OCI-LY1 (cell line): ENCODE measurements around the gene AIRE.

ENCODE experiments used
- H2AFZ ChIP-seq: fragments of 200-600 bp; sonication (generic), shearing (Covaris generic); 2 replicates; pipeline ENCODE4 v1.6.0; 2014; ENCODE audit warnings: antibody characterized with exemption, mild to moderate bottlenecking, low read length
- H3F3A ChIP-seq: fragments of 200-600 bp; sonication (generic), shearing (Covaris generic); 2 replicates; pipeline ENCODE4 v1.6.0; 2014; ENCODE audit warnings: mild to moderate bottlenecking, antibody characterized with exemption, low read length, moderate library complexity; ENCODE audit not compliant: insufficient read depth
- H3K27ac ChIP-seq: fragments of 200-600 bp; sonication (generic); 2 replicates; pipeline ENCODE4 v1.5.1; 2014; ENCODE audit warnings: low read length, mixed run types, mild to moderate bottlenecking, low read depth; ENCODE audit not compliant: poor library complexity, severe bottlenecking
- H3K27me3 ChIP-seq: fragments of 200-600 bp; sonication (generic); 2 replicates; pipeline ENCODE4 v1.6.0; 2014; ENCODE audit warnings: antibody characterized with exemption, mild to moderate bottlenecking, low read length, moderate library complexity; ENCODE audit not compliant: insufficient read depth
- H3K36me3 ChIP-seq: fragments of 200-600 bp; sonication (generic); 2 replicates; pipeline ENCODE4 v1.6.1; 2014; ENCODE audit warnings: mild to moderate bottlenecking, antibody characterized with exemption, low read length, moderate library complexity, mixed read lengths; ENCODE audit not compliant: insufficient read depth
- H3K4me1 ChIP-seq: fragments of 200-600 bp; sonication (generic); 2 replicates; pipeline ENCODE4 v1.5.1; 2014; ENCODE audit warnings: mild to moderate bottlenecking, low read length, moderate library complexity; ENCODE audit not compliant: insufficient read depth, severe bottlenecking
- H3K4me2 ChIP-seq: fragments of 200-600 bp; sonication (generic), shearing (Covaris generic); 2 replicates; pipeline ENCODE4 v1.6.1; 2014; ENCODE audit warnings: low read length
- H3K4me3 ChIP-seq: fragments of 200-600 bp; sonication (generic); 2 replicates; pipeline ENCODE4 v1.5.1; 2014; ENCODE audit warnings: low read length, low read depth, mild to moderate bottlenecking, mixed read lengths; ENCODE audit not compliant: poor library complexity, severe bottlenecking
- H3K79me2 ChIP-seq: fragments of 200-600 bp; shearing (Covaris generic); 2 replicates; pipeline ENCODE4 v1.6.1; 2016; ENCODE audit warnings: mixed run types, low read length, mixed read lengths; ENCODE audit not compliant: insufficient read depth
- H3K9ac ChIP-seq: fragments of 200-600 bp; sonication (generic), shearing (Covaris generic); 2 replicates; pipeline ENCODE4 v1.6.1; 2014; ENCODE audit warnings: mild to moderate bottlenecking, low read length, mixed read lengths
- H3K9me2 ChIP-seq: fragments of 200-600 bp; sonication (generic), shearing (Covaris generic); 2 replicates; pipeline ENCODE4 v1.6.1; 2014; ENCODE audit warnings: low read depth, mild to moderate bottlenecking, low read length, mixed read lengths
- H3K9me3 ChIP-seq: fragments of 200-600 bp; shearing (Covaris generic); 2 replicates; pipeline ENCODE4 v1.6.1; 2014; ENCODE audit warnings: low read length, mixed read lengths
- H4K20me1 ChIP-seq: fragments of 200-600 bp; sonication (generic), shearing (Covaris generic); 2 replicates; pipeline ENCODE4 v1.6.0; 2016; ENCODE audit warnings: mild to moderate bottlenecking, low read length; ENCODE audit not compliant: insufficient read depth
- CTCF ChIP-seq: fragments of 200-600 bp; sonication (generic), shearing (Covaris generic); IDR thresholded peaks from 2 replicates; pipeline ENCODE4 v1.5.1; 2017; ENCODE audit warnings: mild to moderate bottlenecking, antibody characterized with exemption, low read length, moderate library complexity, mixed read lengths
- EZH2 ChIP-seq: fragments of 200-600 bp; sonication (generic), shearing (Covaris generic); IDR thresholded peaks from 2 replicates; pipeline ENCODE4 v1.8.0; 2017; ENCODE audit warnings: borderline replicate concordance, mixed run types, mild to moderate bottlenecking, antibody characterized with exemption, low read length, moderate library complexity, mixed read lengths

Gene AIRE

DNA sequence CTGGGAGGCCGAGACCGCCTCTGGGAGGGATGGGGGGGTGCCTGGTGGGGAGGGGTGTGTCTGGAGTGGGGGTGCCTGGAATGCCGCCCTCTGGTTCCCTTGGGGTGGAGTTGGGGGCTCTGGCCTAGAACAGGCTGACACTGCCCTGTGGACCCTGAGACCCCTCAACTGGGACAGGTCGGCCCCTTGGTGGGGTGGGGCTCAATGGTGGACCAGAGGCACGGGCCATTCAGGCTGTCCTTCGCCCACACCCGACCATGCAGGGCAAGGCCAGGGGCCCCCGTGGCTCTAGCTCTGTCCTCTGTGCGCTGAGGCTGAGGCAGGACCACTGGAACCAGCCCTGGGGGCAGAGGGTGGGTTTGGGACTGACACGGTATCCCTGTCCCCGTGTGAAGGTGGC, 28.9 kb downstream of the AIRE start:
- no peaks in the 10 kb centered on the region for H3K4me1 ChIP-seq
- H3K27me3 ChIP-seq: no peaks in the 10 kb centered on the region
- no peaks in the 10 kb centered on the region for H3K79me2 ChIP-seq
- no peak overlapping the region for H3K9ac ChIP-seq
- no peaks in the 10 kb centered on the region for H4K20me1 ChIP-seq
- no peak overlapping the region for H3K4me3 ChIP-seq
- no peaks in the 10 kb centered on the region for H3F3A ChIP-seq
- no peak overlapping the region for H2AFZ ChIP-seq
- H3K9me3 ChIP-seq: no peaks in the 10 kb centered on the region
- no peak overlapping the region for H3K4me2 ChIP-seq
- H3K9me2 ChIP-seq: no peaks in the 10 kb centered on the region
- no peak for TF ChIP-seq EZH2
- no peak for TF ChIP-seq CTCF
- no peak overlapping the region for H3K27ac ChIP-seq
- H3K36me3 ChIP-seq: peaks cover 55% of the 10 kb centered on the region

DNA sequence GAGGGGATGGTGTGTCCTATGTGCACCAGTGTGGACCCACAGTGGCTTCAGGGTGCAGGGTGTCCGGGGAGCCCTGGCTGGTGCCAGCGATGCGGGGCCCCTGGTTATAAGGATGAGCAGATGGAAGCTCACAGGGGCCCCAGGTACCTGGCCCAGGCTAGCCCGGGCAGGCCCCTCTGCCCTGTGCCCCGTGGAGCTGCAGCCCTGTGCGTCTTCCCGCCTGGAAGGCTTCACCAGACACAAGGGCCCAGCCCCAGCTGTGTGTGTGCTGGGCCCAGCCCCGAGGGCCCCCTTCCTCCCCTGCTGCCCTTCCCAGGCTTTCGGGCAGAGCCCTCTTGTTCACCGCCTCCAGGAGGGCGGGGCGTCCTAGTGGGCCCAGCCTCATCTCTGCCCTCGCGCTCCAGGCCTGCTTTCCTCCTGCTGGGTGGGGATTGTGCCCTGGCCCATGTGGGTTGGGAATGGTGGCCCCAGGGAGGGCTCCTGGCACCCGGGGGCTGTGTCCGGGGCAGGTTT, 30.1 kb downstream of the AIRE start:
- TF ChIP-seq CTCF: no peak
- no peak for TF ChIP-seq EZH2
- H3K9me3 ChIP-seq: no peaks in the 10 kb centered on the region
- H3K9ac ChIP-seq: no peak overlapping the region
- no peak overlapping the region for H3K4me3 ChIP-seq
- H3F3A ChIP-seq: no peaks in the 10 kb centered on the region
- H3K27ac ChIP-seq: no peak overlapping the region
- H3K27me3 ChIP-seq: no peaks in the 10 kb centered on the region
- H3K9me2 ChIP-seq: no peaks in the 10 kb centered on the region
- H3K4me2 ChIP-seq: no peak overlapping the region
- no peaks in the 10 kb centered on the region for H3K4me1 ChIP-seq
- H4K20me1 ChIP-seq: no peaks in the 10 kb centered on the region
- no peak overlapping the region for H2AFZ ChIP-seq
- H3K79me2 ChIP-seq: no peaks in the 10 kb centered on the region
- H3K36me3 ChIP-seq: peaks cover 49% of the 10 kb centered on the region

DNA sequence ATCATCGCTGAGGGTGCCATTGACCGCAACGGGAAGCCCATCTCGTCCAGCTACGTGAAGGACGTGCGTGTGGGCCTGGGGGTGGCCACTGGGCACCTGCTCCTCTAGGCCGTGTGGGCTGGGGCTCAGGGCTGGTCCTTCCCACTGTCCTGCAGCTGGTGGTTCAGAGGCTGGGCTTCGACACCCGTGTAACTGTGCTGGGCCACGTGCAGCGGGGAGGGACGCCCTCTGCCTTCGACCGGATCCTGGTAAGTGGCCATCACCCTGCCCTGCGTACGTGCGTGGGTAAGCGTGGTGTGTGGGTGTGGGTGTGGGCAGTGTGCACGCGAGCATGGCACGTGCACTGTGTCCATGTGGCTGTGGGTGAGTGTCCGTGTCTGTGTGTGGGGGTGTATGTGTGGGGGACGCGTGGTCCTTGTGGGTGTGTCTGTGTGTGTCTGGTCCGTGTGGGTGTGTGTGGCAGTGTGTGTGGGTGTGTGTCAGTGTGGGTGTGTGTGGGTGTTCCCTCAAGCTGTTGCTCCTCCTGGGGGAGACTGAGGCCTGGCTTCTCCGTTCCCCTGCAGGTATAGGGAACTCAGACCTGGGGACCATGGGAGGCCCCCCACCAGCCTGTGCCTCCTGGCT, 30.7 kb downstream of the AIRE start:
- TF ChIP-seq CTCF (no peak), EZH2 (no peak)
- no peaks in the 10 kb centered on the region for H3F3A ChIP-seq
- H3K36me3 ChIP-seq: peaks cover 43% of the 10 kb centered on the region
- no peak overlapping the region for H3K4me3 ChIP-seq
- H3K27me3 ChIP-seq: no peaks in the 10 kb centered on the region
- H3K9ac ChIP-seq: no peak overlapping the region
- no peak overlapping the region for H3K27ac ChIP-seq
- no peaks in the 10 kb centered on the region for H3K4me1 ChIP-seq
- H3K9me3 ChIP-seq: no peaks in the 10 kb centered on the region
- H3K79me2 ChIP-seq: no peaks in the 10 kb centered on the region
- H3K9me2 ChIP-seq: no peaks in the 10 kb centered on the region
- no peaks in the 10 kb centered on the region for H4K20me1 ChIP-seq
- H3K4me2 ChIP-seq: no peak overlapping the region
- H2AFZ ChIP-seq: no peak overlapping the region
